GM10248 (cell line): Measurements from ENCODE around the gene GABRB3.

Source experiments
- CTCF ChIA-PET: fragments of 300-600 bp; sonication (Branson Sonifier 250); formaldehyde crosslinking; extraction: SDS; loops from one replicate; lab custom pipeline; 2021; ENCODE audit warnings: antibody characterized with exemption; lab: Yijun Ruan, JAX
- POLR2A ChIA-PET: fragments of 350-650 bp; sonication (Branson Sonifier 250); formaldehyde crosslinking; extraction: SDS; loops from one replicate; lab custom pipeline; 2020; ENCODE audit warnings: antibody characterized with exemption; lab: Yijun Ruan, JAX
- DNase-seq: peaks from one replicate; pipeline ENCODE4 v3.0.0; 2012; ENCODE audit errors: extremely low spot score
- TF ChIP-seq, protein P1 (sequence below): IDR thresholded peaks from 2 replicates; pipeline ENCODE4 v1.5.1; 2012; ENCODE audit warnings: mild to moderate bottlenecking, low read depth; ENCODE audit errors: extremely low read depth, missing control alignments, control extremely low read depth

GABRB3 gene

DNA sequence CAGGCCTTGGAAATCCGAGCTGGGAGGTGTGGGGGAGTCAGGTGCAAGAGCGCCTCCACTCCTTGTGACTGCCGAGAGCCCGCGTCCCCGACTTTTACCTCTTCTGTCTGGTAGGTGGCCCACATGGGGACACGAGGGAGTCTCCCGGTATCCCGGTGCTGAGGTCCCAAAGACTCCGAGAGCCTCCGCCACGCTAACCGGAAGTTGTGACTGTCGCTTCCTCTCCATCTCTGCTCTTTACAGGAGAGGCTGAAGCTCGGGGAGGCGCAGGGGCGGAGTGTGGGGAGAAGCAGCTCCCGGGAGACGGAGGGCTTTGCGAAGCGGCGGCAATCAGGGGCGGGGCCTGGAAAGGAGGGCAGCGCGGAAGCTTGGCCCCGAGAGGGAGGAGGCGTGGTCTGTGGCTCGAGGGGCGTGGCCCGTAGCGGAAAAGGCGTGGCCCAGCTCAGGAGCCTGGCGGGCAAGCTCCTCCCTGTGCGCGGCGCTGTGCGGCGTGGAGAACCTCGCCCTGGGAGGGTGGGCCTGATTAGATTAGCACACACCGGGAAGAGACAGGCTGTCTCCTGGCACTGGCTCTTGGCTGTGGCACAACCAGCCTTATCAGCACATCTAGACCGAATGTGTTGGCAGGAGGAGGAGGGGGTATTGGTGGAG lies 143.9 kb downstream of the GABRB3 start:
- ChIA-PET POLR2A (no interaction called here), CTCF (no interaction called here)
- TF ChIP-seq, protein P1, sequence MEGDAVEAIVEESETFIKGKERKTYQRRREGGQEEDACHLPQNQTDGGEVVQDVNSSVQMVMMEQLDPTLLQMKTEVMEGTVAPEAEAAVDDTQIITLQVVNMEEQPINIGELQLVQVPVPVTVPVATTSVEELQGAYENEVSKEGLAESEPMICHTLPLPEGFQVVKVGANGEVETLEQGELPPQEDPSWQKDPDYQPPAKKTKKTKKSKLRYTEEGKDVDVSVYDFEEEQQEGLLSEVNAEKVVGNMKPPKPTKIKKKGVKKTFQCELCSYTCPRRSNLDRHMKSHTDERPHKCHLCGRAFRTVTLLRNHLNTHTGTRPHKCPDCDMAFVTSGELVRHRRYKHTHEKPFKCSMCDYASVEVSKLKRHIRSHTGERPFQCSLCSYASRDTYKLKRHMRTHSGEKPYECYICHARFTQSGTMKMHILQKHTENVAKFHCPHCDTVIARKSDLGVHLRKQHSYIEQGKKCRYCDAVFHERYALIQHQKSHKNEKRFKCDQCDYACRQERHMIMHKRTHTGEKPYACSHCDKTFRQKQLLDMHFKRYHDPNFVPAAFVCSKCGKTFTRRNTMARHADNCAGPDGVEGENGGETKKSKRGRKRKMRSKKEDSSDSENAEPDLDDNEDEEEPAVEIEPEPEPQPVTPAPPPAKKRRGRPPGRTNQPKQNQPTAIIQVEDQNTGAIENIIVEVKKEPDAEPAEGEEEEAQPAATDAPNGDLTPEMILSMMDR: no peak
- no peak for DNase-seq

DNA sequence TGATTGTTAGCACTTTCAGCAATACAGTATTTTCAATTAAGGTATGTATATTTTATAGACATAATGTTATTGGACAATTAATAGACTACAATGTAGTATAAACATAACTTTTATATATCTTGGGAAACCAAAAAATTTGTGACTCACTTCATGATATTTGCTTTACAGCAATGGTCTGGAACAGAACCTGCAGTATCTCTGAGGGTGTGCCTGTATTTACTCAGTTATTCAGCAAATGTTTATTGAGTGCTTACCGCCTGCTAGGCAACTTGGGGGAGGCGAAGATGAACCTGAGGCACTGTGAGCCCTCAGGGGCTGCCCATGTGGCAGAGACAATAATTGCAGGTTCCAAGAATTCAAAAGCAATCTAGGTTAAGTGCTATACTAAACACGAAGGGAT lies 144.8 kb downstream of the GABRB3 start:
- POLR2A ChIA-PET: no interaction called here
- no peak for DNase-seq

DNA sequence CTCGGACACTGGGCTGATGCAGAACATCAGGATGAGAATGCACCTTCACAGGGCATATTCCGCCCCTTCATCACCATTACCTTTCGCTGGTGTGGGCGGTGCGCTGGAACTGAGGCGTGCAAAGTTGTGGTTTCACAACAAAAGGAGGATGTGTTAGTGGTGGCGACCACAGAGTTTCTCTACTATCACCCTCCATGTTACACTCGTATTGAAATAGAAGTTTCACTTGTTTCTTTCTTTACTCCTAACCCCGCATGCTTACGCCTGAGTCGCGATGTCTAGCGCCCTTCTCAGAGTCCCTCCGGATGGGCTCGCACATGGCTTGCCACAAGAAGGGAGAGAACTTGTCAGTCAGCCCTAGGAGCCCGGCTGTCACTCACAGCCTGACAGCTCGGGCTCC lies 148.7 kb downstream of the GABRB3 start:
- TF ChIP-seq, protein P1: no peak
- POLR2A ChIA-PET: no interaction called here
- CTCF ChIA-PET: no interaction called here
- DNase-seq: no peak

More for the DNA sequence above, 144.8 kb downstream of the GABRB3 start:
- TF ChIP-seq, protein P1: no peak
- CTCF ChIA-PET: no interaction called here

DNA sequence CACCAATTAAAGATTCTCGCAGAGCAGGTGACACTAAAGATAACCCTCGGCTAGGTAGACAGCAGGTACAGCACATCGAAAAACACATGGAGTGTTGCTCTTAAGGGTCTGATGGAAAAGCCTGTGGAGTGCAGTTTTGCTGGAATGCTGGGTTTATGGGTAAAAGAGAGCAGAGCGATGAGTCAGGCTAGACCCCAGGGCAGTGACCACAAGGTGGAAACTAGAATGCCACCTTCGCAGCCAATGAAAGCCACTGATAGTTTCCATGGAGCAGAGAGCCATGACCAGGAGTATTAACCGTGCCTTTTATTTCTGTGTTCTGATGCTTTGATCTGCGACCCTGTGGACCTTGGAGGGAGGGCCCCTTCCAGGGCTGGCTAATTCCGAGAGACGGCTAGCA lies 149.8 kb downstream of the GABRB3 start:
- ChIA-PET POLR2A (no interaction called here), CTCF (no interaction called here)
- TF ChIP-seq, protein P1: no peak
- no peak for DNase-seq

DNA sequence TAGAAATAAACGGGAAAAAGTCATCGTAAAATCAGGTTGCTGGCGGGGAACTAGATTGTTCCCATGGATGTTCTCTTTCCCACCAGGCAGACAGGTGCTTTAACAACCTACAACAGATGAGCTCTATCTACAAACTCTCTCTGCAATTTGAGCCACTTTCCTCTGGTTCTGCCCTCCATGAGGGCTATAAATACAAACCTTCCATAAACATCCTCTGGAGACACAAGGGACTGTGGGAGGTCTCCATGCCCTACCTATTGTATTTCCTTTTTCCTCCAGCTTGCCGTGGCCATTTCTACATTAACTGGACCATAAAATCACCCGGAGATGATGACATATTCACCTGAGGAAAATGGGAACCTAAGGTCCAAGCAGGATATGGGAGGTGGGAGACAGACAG lies 151.1 kb downstream of the GABRB3 start:
- CTCF ChIA-PET: no interaction called here
- no peak for DNase-seq
- POLR2A ChIA-PET: no interaction called here
- TF ChIP-seq, protein P1: no peak

DNA sequence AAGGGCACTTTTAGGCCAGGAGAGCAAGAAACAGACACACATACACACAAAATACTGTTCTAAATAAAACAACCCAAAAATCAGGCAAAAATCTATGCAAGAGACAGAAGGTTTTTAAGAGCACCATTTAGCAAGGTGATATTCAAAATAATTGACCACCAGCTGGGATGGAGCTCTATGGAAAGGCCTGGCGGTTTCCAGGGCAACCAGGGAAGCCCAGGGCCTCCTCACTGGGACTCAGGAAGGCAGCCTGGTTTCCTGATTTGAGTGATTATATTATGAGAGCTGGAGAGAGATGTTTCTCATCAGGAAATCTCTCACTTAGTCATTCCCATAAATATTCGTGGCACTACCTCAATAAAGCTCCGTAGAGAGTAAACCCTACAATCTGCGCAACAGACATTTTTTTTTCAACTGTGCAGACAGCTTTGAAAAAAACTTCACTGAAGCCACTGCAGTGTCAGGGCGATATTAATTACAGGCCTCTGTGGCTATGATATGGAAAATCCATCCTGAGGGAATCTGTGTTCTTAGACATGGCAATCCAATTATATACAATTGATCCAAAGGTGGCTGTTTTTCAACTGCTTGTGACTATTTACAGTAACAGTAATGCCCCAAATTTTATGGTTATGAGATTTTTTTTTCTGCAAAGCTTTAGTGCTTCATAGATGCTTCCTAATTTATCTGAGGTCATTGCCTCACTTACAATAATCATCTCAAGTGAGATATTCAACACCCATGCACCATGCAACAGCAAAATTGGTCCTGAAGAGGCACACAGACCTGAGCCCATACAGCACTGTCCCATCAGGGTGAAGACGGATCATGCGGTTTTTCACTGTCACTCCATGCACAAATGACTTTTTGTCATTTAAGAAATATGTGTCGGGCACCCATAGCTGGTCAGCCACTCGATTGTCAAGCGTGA lies 152.1 kb downstream of the GABRB3 start:
- TF ChIP-seq, protein P1: no peak
- no peak for DNase-seq
- ChIA-PET POLR2A (no interaction called here), CTCF (no interaction called here)
